Panc1 (cell line): ENCODE data around the gene PPP1R2.

Experiments
- TCF7L2 ChIP-seq: IDR thresholded peaks from 2 replicates; pipeline ENCODE4 v1.6.1; 2011; ENCODE audit warnings: mild to moderate bottlenecking, low read depth, low read length, inconsistent platforms
- TF ChIP-seq, protein P1 (sequence below): fragments of 450-650 bp; IDR thresholded peaks from 2 replicates; pipeline ENCODE4 v1.5.1; 2017; ENCODE audit warnings: mild to moderate bottlenecking
- TF ChIP-seq, protein P2 (sequence below), 2 experiments: IDR thresholded peaks; 2 replicates each; pipeline ENCODE4 v1.6.1; 2011 to 2012; ENCODE audit warnings: low read depth in 2 of 2, control low read depth in 1 of 2, low read length in 1 of 2, mild to moderate bottlenecking in 1 of 2, moderate library complexity in 1 of 2; ENCODE audit not compliant: insufficient read depth in 1 of 2

DNA sequence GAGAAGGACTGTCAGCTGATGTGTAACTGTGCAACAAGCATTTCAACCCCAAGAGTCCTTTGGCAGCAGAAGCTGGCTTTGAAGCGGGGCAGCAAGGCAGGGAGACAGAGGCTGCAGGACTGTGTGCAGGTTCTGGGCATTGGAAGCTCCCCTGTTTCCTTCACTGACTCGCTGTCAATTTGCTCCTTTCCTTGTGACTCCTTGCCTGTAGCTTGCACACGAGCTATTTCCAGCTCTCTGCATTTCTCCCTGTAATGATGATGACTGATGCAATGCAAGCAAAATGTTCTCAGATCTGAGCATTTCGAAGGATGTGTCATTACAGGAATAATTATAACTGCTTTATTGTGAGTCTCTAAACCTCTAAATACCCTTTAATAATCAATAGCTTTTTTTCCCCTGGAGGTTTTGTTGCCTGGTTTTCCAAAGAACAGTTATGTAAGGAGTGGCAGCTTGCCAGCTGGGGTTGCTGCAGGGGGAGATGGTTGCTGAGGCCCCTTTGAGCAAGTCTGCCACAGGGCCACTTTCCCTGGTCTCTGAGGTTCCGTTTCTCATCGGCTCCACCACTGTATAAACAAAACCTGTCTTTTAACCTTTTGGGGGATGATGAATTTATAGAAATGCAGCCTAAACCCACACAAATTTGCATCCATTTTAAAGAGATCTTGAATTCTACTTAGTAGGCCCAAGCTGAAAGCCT is 37.8 kb upstream of the PPP1R2 start:
- TF ChIP-seq, protein P1, sequence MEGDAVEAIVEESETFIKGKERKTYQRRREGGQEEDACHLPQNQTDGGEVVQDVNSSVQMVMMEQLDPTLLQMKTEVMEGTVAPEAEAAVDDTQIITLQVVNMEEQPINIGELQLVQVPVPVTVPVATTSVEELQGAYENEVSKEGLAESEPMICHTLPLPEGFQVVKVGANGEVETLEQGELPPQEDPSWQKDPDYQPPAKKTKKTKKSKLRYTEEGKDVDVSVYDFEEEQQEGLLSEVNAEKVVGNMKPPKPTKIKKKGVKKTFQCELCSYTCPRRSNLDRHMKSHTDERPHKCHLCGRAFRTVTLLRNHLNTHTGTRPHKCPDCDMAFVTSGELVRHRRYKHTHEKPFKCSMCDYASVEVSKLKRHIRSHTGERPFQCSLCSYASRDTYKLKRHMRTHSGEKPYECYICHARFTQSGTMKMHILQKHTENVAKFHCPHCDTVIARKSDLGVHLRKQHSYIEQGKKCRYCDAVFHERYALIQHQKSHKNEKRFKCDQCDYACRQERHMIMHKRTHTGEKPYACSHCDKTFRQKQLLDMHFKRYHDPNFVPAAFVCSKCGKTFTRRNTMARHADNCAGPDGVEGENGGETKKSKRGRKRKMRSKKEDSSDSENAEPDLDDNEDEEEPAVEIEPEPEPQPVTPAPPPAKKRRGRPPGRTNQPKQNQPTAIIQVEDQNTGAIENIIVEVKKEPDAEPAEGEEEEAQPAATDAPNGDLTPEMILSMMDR: no peak
- TF ChIP-seq, protein P2, sequence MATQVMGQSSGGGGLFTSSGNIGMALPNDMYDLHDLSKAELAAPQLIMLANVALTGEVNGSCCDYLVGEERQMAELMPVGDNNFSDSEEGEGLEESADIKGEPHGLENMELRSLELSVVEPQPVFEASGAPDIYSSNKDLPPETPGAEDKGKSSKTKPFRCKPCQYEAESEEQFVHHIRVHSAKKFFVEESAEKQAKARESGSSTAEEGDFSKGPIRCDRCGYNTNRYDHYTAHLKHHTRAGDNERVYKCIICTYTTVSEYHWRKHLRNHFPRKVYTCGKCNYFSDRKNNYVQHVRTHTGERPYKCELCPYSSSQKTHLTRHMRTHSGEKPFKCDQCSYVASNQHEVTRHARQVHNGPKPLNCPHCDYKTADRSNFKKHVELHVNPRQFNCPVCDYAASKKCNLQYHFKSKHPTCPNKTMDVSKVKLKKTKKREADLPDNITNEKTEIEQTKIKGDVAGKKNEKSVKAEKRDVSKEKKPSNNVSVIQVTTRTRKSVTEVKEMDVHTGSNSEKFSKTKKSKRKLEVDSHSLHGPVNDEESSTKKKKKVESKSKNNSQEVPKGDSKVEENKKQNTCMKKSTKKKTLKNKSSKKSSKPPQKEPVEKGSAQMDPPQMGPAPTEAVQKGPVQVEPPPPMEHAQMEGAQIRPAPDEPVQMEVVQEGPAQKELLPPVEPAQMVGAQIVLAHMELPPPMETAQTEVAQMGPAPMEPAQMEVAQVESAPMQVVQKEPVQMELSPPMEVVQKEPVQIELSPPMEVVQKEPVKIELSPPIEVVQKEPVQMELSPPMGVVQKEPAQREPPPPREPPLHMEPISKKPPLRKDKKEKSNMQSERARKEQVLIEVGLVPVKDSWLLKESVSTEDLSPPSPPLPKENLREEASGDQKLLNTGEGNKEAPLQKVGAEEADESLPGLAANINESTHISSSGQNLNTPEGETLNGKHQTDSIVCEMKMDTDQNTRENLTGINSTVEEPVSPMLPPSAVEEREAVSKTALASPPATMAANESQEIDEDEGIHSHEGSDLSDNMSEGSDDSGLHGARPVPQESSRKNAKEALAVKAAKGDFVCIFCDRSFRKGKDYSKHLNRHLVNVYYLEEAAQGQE (IDR thresholded peaks at IDR 0.05; ENCODE audit: insufficient read depth in 1 of 2, low read depth in 2 of 2, low read length in 1 of 2): no peak
- no peak for TF ChIP-seq TCF7L2
